AG10803 (cell line): ENCODE results near the gene FRMD6.

Experiments used
- DNase-seq: peaks from one replicate; pipeline ENCODE4 v3.0.0; 2010; ENCODE audit warnings: low read depth
- H3K4me3 ChIP-seq: 2 replicates; pipeline ENCODE4 v1.5.1; 2011; ENCODE audit warnings: mild to moderate bottlenecking, low read length, control low read depth
- CTCF ChIP-seq: conservative IDR thresholded peaks from 2 replicates; pipeline ENCODE4 v1.5.1; 2011; ENCODE audit warnings: mild to moderate bottlenecking, low read length, control low read depth, inconsistent platforms

Gene FRMD6

GRCh38 chr14:51715250-51715649 is 63.5 kb downstream of the FRMD6 start:
- no peak for TF ChIP-seq CTCF
- no peak for DNase-seq

GRCh38 chr14:51715742-51716141 is 64.0 kb downstream of the FRMD6 start:
- no peak for TF ChIP-seq CTCF
- DNase-seq, result no peak
- H3K4me3 ChIP-seq, result no peak overlapping the region

More at GRCh38 chr14:51715250-51715649, 63.5 kb downstream of the FRMD6 start:
- H3K4me3 ChIP-seq, result no peak overlapping the region

- no peak overlapping the region for H3K4me3 ChIP-seq
- DNase-seq, result peak; percentile 27
- no peak for TF ChIP-seq CTCF
Measured at GRCh38 chr14:51716610-51717009, 64.9 kb downstream of the FRMD6 start.

- no peak overlapping the region for H3K4me3 ChIP-seq
- DNase-seq, result no peak
- no peak for TF ChIP-seq CTCF
Measured at GRCh38 chr14:51717766-51718165, 66.1 kb downstream of the FRMD6 start.

- H3K4me3 ChIP-seq, result no peak overlapping the region
- TF ChIP-seq CTCF, result no peak
- DNase-seq, result no peak
Measured at GRCh38 chr14:51719955-51720354, 68.2 kb downstream of the FRMD6 start.

GRCh38 chr14:51723990-51724389 is 72.3 kb downstream of the FRMD6 start:
- DNase-seq, result no peak
- no peak for TF ChIP-seq CTCF

GRCh38 chr14:51724650-51725049 is 72.9 kb downstream of the FRMD6 start:
- no peak for DNase-seq
- TF ChIP-seq CTCF, result no peak
- no peak overlapping the region for H3K4me3 ChIP-seq

More at GRCh38 chr14:51723990-51724389, 72.3 kb downstream of the FRMD6 start:
- H3K4me3 ChIP-seq, result no peak overlapping the region
